Kidney epithelial cell (primary cell): Measurements from ENCODE around the gene DNAJB5. TPM values are rescaled to one million over a fixed set of nuclear protein-coding genes. Genes with fewer than 3 reads are reported as not detected.
"Not testable (repeated sequence)": the region's sequence is repeated elsewhere in the genome, so short reads cannot be mapped to it uniquely, and the experiment has no call there.

Experiments
- DNase-seq: peaks from one replicate; pipeline ENCODE4 v3.0.0-alpha.2; 2010; ENCODE audit warnings: low read depth
- H3K27me3 ChIP-seq: 2 replicates; pipeline ENCODE4 v1.6.0; 2011; ENCODE audit warnings: low read length; ENCODE audit not compliant: control insufficient read depth, insufficient read depth
- H3K36me3 ChIP-seq: 2 replicates; pipeline ENCODE4 v1.5.1; 2011; ENCODE audit warnings: low read length; ENCODE audit not compliant: control insufficient read depth, insufficient read depth
- H3K4me3 ChIP-seq: 2 replicates; pipeline ENCODE4 v1.5.1; 2011; ENCODE audit warnings: low read depth, mild to moderate bottlenecking, control low read depth, low read length
- CTCF ChIP-seq: IDR thresholded peaks from 2 replicates; pipeline ENCODE4 v1.5.1; 2011; ENCODE audit warnings: mild to moderate bottlenecking, moderate library complexity, low read length, control low read depth, inconsistent platforms; ENCODE audit not compliant: insufficient read depth, poor library complexity, severe bottlenecking
- total RNA-seq: library from RNA; depleted of rRNA; stranded (reverse); fragments of >200 nt; gene quantifications from 2 replicates; pipeline ENCODE4 v1.2.3, GENCODE V29; 2015

The DNAJB5 gene
- total RNA-seq, 1 donor from 2014 or later, result 24.8 TPM

DNA sequence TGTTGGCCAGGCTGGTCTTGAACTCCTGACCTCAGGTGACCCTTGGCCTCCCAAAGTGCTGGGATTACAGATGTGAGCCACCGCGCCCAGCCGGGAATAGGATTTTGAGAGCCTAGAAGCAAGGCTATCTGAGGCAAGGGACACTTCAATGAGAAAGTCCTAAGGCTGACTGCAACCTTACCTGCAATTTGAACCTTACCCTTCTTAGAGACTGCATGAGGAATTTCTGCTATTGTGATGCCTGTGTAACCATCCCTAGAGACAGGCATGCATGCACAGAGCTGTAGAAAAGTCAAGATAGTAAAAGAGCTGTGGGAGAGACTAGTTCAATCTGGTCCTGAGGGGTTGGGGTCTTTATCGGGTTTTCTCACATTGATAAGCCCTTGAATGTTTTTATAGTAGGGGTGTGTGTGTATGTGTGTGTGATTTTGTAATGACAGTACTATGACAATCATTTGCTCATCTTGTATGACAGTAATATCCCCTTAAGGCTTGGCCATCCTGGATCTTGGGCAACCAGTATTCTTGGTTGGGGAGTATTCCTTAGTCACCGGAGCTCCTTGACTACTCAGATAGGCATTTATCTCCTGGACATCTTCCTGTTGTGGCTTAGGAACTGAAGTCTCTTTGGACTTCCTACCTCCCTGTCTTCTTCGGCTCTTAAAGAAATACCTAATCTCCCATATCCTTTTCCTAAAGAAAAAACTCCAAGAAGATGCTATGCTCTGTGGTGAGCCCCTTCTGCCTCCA lies 11.2 kb downstream of the DNAJB5 start:
- no peak for DNase-seq
- no peak for TF ChIP-seq CTCF
- H3K27me3 ChIP-seq, result no peaks in the 10 kb centered on the region
- H3K36me3 ChIP-seq, result peaks cover 5% of the 10 kb centered on the region
- H3K4me3 ChIP-seq, result no peak overlapping the region

GRCh38 chr9:35001285-35001677 lies 11.7 kb downstream of the DNAJB5 start:
- Histone ChIP-seq H3K4me3 (no peak overlapping the region), H3K36me3 (peaks cover 5% of the 10 kb centered on the region), H3K27me3 (no peaks in the 10 kb centered on the region)
- no peak for DNase-seq
- TF ChIP-seq CTCF, result no peak

DNA sequence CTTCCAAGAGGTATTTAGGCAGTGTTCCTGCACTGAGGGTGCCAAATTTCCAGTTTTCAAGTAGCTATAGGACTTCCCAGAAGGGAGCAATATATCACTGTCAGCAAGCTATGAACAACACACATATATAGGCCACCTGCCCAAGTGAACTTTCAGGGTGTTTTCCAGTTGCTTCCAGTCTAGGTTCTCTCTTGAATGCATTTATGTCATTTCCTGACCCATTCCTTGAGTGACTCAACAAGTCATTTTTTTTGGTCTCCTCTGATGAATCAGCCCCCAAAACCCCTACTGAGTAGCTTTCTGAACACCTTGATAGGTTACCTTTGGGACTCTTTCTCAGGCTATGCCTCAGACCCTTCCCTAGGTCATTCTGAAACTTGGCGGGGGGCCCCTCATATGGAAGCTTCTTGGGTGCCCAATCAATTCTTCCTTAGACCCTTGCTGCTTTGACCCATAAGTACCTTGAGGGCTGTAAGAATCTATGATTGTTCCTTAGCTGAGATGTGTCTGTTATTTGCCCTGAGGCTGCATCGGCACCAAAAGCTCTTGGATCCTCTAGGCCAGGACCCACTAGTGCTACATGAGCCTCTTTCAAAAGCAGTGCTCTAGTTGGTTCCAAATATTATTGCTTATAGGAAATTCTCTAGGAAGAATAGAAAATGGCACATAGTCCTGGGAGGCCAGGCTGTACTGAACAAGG lies 12.4 kb downstream of the DNAJB5 start:
- H3K36me3 ChIP-seq, result peaks cover 1% of the 10 kb centered on the region
- H3K4me3 ChIP-seq, result no peak overlapping the region
- H3K27me3 ChIP-seq, result no peaks in the 10 kb centered on the region
- no peak for DNase-seq
- no peak for TF ChIP-seq CTCF

GRCh38 chr9:35002623-35003022 lies 13.1 kb downstream of the DNAJB5 start:
- no peaks in the 10 kb centered on the region for H3K27me3 ChIP-seq
- peaks cover 1% of the 10 kb centered on the region for H3K36me3 ChIP-seq
- no peak for DNase-seq

DNA sequence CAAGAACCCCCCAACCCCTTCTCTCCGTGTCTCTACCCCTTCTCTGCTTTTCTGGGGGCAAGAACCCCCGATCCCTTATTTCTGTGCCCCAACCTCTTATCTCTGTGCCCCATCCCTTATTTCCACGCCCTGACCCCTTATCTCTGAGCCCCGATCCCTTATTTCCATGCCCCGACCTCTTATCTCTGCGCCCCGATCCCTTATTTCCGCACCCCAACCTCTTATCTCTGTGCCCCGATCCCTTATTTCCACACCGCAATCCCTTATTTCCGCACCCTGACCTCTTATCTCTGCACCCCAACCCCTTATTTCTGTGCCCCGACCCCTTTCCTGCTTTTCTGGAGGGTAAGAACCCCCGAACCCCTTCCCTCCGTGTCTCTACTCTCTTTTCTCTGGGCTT lies 14.8 kb downstream of the DNAJB5 start:
- DNase-seq, result not testable (repeated sequence)

More at GRCh38 chr9:35002623-35003022, 13.1 kb downstream of the DNAJB5 start:
- H3K4me3 ChIP-seq, result no peak overlapping the region
- TF ChIP-seq CTCF, result no peak

GRCh38 chr9:35010351-35010958 lies 20.9 kb downstream of the DNAJB5 start:
- Histone ChIP-seq H3K4me3 (no peak overlapping the region), H3K36me3 (no peaks in the 10 kb centered on the region), H3K27me3 (no peaks in the 10 kb centered on the region)
- no peak for DNase-seq
- no peak for TF ChIP-seq CTCF

More for the DNA sequence above, 14.8 kb downstream of the DNAJB5 start:
- H3K4me3 ChIP-seq, H3K36me3 ChIP-seq, H3K27me3 ChIP-seq: not testable (repeated sequence)
